ENCODE measurements around the gene TXNRD3.
A peak's percentile ranks its signal among the peaks of the same experiment; 100 is the strongest.

TXNRD3 gene

GRCh38 chr3:126678693-126679317, 23.9 kb upstream of the TXNRD3 start:
- peaks cover 21% of the 10 kb centered on the region for H3K27me3 ChIP-seq (ENCODE audit: low read depth, low read length)
- H2AFZ ChIP-seq (ENCODE audit: low read depth, low read length), result peak overlapping the region; percentile 86
- H3K4me3 ChIP-seq (ENCODE audit: low read length), result peak overlapping the region; percentile 83
- H4K20me1 ChIP-seq (ENCODE audit: insufficient read depth, low read length), result no peaks in the 10 kb centered on the region
- peaks cover 2% of the 10 kb centered on the region for H3K36me3 ChIP-seq (replicated peaks; ENCODE audit: low read depth, low read length)
- H3K9me3 ChIP-seq (ENCODE audit: insufficient read depth, low read length), result peaks cover 10% of the 10 kb centered on the region; the same call in 1 of the 2 replicates
- H3K79me2 ChIP-seq (ENCODE audit: low read length), result no peaks in the 10 kb centered on the region
- H3K4me2 ChIP-seq (ENCODE audit: low read length), result peak overlapping the region; percentile 92
- H3K27ac ChIP-seq (ENCODE audit: low read length), result no peak overlapping the region
- H3K9ac ChIP-seq (ENCODE audit: low read length), result peak overlapping the region; percentile 59
- H3K4me1 ChIP-seq (ENCODE audit: low read length), result peaks cover 10% of the 10 kb centered on the region
- TF ChIP-seq CTCF (IDR thresholded peaks at IDR 0.05; ENCODE audit: low read depth, low read length) (no peak), EZH2phosphoT487 (IDR thresholded peaks at IDR 0.05; ENCODE audit: low read depth) (no peak)

GRCh38 chr3:126677862-126678503, 23.1 kb upstream of the TXNRD3 start:
- no peak overlapping the region; the same call in 1 of the 2 replicates for H3K4me2 ChIP-seq (ENCODE audit: low read length)
- H3K4me3 ChIP-seq (ENCODE audit: low read length), result no peak overlapping the region
- H3K27me3 ChIP-seq (ENCODE audit: low read depth, low read length), result peaks cover 21% of the 10 kb centered on the region
- peaks cover 12% of the 10 kb centered on the region; the same call in 1 of the 2 replicates for H3K9me3 ChIP-seq (ENCODE audit: insufficient read depth, low read length)
- no peak overlapping the region for H3K27ac ChIP-seq (ENCODE audit: low read length)
- no peak overlapping the region for H2AFZ ChIP-seq (ENCODE audit: low read depth, low read length)
- H3K79me2 ChIP-seq (ENCODE audit: low read length), result no peaks in the 10 kb centered on the region
- no peak overlapping the region for H3K9ac ChIP-seq (ENCODE audit: low read length)
- no peaks in the 10 kb centered on the region for H4K20me1 ChIP-seq (ENCODE audit: insufficient read depth, low read length)
- TF ChIP-seq CTCF (IDR thresholded peaks at IDR 0.05; ENCODE audit: low read depth, low read length) (no peak), EZH2phosphoT487 (IDR thresholded peaks at IDR 0.05; ENCODE audit: low read depth) (no peak)
- peaks cover 2% of the 10 kb centered on the region for H3K36me3 ChIP-seq (replicated peaks; ENCODE audit: low read depth, low read length)
- H3K4me1 ChIP-seq (ENCODE audit: low read length), result peaks cover 10% of the 10 kb centered on the region

GRCh38 chr3:126676919-126677705, 22.2 kb upstream of the TXNRD3 start:
- Histone ChIP-seq H3K9ac (ENCODE audit: low read length) (no peak overlapping the region), H3K9me3 (ENCODE audit: insufficient read depth, low read length) (peaks cover 12% of the 10 kb centered on the region; the same call in 1 of the 2 replicates), H3K27me3 (ENCODE audit: low read depth, low read length) (peaks cover 21% of the 10 kb centered on the region), H2AFZ (ENCODE audit: low read depth, low read length) (no peak overlapping the region), H3K36me3 (replicated peaks; ENCODE audit: low read depth, low read length) (peaks cover 2% of the 10 kb centered on the region), H4K20me1 (ENCODE audit: insufficient read depth, low read length) (no peaks in the 10 kb centered on the region), H3K4me1 (ENCODE audit: low read length) (peaks cover 11% of the 10 kb centered on the region), H3K4me3 (ENCODE audit: low read length) (no peak overlapping the region), H3K4me2 (ENCODE audit: low read length) (no peak overlapping the region), H3K79me2 (ENCODE audit: low read length) (no peaks in the 10 kb centered on the region), H3K27ac (ENCODE audit: low read length) (no peak overlapping the region)
- no peak for TF ChIP-seq EZH2phosphoT487 (IDR thresholded peaks at IDR 0.05; ENCODE audit: low read depth)
- TF ChIP-seq CTCF (IDR thresholded peaks at IDR 0.05; ENCODE audit: low read depth, low read length), result no peak

GRCh38 chr3:126672741-126673140, 17.8 kb upstream of the TXNRD3 start:
- TF ChIP-seq EZH2phosphoT487 (IDR thresholded peaks at IDR 0.05; ENCODE audit: low read depth) (no peak), CTCF (IDR thresholded peaks at IDR 0.05; ENCODE audit: low read depth, low read length) (no peak)
- H2AFZ ChIP-seq (ENCODE audit: low read depth, low read length), result no peak overlapping the region

More at GRCh38 chr3:126672741-126673140, 17.8 kb upstream of the TXNRD3 start:
- peaks cover 12% of the 10 kb centered on the region; the same call in 1 of the 2 replicates for H3K9me3 ChIP-seq (ENCODE audit: insufficient read depth, low read length)
- H3K79me2 ChIP-seq (ENCODE audit: low read length), result no peaks in the 10 kb centered on the region
- H3K4me2 ChIP-seq (ENCODE audit: low read length), result no peak overlapping the region
- H3K27ac ChIP-seq (ENCODE audit: low read length), result no peak overlapping the region
- peaks cover 2% of the 10 kb centered on the region for H3K36me3 ChIP-seq (replicated peaks; ENCODE audit: low read depth, low read length)
- peaks cover 12% of the 10 kb centered on the region for H3K27me3 ChIP-seq (ENCODE audit: low read depth, low read length)
- H4K20me1 ChIP-seq (ENCODE audit: insufficient read depth, low read length), result no peaks in the 10 kb centered on the region
- peaks cover 20% of the 10 kb centered on the region for H3K4me1 ChIP-seq (ENCODE audit: low read length)
- H3K4me3 ChIP-seq (ENCODE audit: low read length), result no peak overlapping the region
- no peak overlapping the region for H3K9ac ChIP-seq (ENCODE audit: low read length)
